GM21723 (cell line): ENCODE results near the gene WIPF2.
A peak's percentile ranks its signal among the peaks of the same experiment; 100 is the strongest.

Experiments used
- ATAC-seq: cut with Tn5 transposase; IDR thresholded peaks from one replicate; pipeline ENCODE4 v1.9.1; 2021; ENCODE audit warnings: mild to moderate bottlenecking, moderate library complexity; ENCODE audit not compliant: unreplicated experiment

Gene WIPF2, protein sequence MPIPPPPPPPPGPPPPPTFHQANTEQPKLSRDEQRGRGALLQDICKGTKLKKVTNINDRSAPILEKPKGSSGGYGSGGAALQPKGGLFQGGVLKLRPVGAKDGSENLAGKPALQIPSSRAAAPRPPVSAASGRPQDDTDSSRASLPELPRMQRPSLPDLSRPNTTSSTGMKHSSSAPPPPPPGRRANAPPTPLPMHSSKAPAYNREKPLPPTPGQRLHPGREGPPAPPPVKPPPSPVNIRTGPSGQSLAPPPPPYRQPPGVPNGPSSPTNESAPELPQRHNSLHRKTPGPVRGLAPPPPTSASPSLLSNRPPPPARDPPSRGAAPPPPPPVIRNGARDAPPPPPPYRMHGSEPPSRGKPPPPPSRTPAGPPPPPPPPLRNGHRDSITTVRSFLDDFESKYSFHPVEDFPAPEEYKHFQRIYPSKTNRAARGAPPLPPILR

DNA sequence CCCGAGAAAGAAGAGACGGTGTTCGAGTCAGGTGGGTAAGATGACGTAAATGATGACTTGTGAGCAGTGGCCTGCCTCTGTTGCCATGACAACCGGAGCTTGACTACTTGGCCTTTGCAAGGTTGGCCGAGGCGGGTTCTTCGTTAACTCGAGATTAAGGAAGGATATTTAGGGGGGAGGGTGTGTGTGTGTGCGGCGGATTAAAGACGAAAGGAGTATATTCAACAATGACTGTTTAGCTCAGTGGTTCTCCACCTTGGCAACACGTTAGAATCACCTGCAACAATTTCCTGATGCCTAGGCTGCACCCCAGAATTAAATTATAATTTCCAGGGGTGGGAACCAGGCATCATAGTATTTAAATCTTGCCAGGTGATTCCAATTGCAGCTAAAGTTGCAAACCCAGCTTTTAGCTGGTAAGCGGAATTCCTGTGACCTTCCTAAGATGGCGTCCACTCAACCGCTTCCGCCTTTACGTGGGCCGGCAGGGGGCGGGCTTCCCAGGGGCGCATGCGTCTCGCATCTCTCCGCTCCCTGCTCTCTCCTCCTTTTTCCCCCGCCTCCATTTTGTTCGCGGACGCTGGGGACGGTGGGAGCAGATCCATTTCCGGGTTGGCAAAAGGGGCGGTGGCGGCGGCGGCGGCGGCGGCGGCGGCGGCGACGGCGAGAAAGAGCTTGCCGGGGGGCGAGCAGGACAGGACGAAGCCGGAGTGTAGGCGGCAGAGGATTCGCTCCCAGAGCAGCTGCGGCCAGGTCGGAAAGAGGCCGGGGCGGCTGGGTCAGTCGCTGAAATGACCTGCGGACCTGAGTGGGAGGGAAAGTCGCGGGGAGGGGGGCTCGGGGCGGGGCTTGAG, at the start of gene WIPF2:
TSS of gene WIPF2 (plus strand) at position 565 of the 854 bp plus-strand sequence. CDS start 37,156 bp downstream, outside the sequence.
- peak; percentile 83 for ATAC-seq

DNA sequence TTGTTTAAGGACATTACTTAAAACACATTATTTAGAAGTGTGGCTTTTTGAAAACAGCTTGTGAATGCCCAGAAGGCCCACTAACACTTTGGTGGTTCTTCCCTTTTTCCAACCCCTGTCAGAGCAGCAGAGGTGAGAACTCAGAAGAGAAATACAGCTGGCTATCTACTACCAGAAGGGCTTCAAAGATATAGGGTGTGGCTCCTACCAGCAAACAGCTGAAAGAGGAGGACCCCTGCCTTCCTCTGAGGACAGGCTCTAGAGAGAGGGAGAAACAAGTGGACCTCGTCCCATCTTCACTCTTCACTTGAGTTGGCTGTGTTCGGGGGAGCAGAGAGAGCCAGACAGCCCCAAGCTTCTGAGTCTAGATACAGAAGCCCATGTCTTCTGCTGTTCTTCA, 48.8 kb upstream of the WIPF2 start:
- ATAC-seq, result no peak

DNA sequence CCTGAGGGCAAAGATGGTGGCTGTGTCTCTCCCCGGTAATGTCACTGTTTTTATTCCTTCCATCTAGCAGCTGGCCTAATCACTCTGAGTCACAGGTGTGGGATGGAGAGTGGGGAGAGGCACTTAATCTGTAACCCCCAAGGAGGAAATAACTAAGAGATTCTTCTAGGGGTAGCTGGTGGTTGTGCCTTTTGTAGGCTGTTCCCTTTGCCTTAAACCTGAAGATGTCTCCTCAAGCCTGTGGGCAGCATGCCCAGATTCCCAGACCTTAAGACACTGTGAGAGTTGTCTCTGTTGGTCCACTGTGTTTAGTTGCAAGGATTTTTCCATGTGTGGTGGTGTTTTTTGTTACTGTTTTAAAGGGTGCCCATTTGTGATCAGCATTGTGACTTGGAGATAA, 47.4 kb upstream of the WIPF2 start:
- ATAC-seq, result no peak

DNA sequence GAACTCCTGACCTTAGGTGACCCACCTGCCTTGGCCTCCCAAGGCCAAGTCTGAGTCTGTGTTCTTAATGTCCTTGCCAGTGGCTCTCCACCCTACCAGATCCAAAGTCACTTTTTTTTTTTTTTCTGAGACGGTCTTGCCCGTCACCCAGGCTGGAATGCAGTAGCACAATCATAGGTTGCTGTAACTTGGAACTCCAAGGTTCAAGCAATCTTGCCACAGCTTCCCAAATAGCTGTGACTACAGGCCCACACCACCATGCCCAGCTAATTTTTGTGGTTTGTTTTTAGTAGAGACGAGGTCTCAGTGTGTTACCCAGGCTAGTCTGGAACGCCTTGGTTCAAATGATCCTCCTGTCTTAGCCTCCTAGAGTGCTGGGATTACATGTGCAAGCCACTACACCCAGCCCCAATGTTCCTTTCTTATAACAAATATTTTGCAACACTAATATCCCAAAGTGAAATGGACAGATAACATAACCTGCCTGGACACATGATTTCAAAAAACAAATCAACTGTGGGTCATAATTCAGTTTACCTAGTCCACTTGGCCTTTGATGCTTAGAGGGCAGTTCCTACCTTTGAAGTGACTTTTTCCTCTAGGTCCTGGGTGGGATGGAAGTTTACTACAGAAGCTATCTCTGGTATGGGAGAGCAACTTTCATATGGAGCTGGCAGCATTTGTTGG, 45.9 kb upstream of the WIPF2 start:
- no peak for ATAC-seq

DNA sequence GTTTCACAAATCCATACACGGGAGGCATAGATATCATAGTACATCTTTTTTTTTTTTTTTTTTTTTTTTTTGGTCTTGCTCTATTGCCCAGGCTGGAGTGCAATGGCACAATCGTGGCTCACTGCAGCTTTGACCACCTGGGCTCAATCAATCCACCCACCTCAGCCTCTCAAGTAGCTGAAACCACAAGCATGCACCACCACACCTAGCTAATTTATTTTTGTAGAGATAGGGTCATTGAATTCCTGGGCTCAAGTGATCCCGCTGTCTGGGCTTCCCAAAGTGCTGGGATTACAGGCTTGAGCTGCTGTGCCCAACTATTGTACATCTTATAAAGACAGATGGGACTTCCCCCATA, 45.3 kb upstream of the WIPF2 start:
- no peak for ATAC-seq

DNA sequence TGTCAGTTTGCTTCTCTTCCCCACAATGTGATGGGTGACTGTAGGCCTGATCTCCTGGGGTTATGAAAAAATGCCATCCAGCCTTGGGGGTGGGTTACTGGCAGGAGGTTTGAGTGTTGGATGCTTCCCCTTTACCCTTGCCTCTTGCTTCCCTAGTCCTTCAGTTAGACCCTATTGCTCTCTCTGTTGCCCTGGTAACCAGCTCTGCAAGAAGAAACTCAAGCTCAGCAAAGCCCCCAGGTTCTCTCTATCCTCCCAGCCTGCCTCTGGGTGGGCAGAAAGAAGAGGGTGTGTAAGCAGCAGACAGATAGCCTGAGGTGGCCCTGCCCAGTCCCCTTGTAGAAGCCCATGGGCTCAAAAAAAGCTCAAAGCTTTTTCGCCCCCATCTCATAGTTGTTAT, 44.6 kb upstream of the WIPF2 start:
- no peak for ATAC-seq

DNA sequence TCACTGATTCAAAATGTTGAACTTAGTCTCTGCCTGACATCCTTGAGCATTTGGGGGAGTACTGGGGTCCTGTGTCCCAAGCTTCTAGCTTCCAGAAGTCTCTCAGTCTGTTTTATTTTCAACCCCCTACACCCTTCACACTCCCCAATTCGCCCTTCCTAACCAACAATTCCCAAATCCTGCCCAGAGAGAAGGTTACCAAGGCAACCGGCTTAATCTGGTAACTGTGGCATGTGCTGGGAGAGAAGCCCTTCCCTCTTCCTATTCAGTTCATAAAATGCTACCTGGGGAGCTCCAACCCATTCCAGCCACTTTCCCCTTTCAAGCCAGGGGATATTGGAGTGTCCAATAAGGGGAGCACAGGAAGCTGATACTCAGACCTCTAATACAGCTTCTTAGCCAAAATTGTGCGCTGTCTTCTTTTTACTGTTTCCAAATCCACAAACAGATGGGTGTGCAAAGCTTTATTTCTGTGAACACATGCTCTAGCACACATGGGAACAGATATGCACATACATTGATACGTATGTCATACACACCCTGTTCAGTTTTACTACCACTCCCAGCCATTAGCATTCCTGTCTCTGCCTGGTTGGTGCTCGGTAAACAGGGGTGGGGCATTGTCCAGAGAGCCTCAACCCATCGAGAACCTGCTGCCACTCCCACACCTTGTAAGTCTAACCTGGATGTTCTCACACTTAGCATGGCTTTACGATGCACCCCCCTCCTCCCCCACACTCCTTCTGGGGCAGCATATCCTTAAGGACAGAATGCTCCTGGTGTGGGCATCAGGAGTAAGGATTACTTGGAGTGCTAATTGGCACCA, 43.0 kb upstream of the WIPF2 start:
- ATAC-seq, result no peak

DNA sequence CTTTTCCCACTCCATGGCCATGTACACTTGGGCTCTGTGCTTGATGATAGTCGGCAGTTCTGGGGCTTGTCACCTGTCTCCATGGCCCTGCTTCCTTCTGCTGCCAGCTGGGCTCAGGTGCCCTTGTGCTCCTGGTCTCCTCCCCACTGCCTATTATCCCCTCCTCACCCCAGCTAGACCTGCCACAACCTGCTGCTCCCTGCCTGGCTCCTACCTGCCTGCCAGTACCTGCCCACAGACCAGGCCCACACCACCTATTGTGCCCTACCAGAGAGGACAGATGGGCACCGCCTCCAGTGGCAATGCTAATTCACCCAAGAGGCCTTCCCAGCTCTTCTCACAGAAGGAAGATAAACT, 42.4 kb upstream of the WIPF2 start:
- ATAC-seq, result no peak

DNA sequence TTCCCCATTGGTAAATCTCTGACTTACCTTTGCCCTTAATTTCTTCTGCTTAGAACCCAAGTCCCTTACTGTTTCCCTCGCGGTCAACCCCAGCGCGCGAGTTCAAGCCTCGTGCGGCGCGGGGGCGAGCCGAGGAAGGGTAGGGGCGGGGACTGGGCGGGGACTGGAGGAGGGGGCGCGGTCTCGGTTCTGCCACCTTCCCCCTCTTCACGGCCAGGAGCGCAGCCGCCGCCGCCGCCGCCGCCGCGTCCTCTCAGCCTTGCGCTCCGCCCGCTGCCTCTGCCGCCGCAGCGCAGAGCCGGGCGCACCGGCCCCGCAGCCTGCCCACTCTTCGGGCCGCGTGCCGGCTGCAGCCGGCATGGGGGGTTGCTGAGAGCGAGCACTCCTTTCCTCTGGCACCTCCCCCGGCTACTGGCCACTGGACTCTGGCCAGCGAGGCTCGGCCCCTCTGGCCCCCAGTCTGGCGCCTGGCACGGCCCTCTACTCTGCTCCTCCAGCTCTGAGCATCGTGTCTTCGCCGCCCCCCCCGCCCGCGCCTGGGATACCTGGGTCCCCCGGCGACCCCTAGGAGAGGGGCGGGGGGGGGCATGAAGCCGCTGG, 41.7 kb upstream of the WIPF2 start, which contains the start of gene RAPGEFL1:
TSS of gene RAPGEFL1 (plus strand) at position 196 of the 600 bp plus-strand sequence. CDS start at position 588, 392 bp downstream.
- ATAC-seq, result peak; percentile 61

DNA sequence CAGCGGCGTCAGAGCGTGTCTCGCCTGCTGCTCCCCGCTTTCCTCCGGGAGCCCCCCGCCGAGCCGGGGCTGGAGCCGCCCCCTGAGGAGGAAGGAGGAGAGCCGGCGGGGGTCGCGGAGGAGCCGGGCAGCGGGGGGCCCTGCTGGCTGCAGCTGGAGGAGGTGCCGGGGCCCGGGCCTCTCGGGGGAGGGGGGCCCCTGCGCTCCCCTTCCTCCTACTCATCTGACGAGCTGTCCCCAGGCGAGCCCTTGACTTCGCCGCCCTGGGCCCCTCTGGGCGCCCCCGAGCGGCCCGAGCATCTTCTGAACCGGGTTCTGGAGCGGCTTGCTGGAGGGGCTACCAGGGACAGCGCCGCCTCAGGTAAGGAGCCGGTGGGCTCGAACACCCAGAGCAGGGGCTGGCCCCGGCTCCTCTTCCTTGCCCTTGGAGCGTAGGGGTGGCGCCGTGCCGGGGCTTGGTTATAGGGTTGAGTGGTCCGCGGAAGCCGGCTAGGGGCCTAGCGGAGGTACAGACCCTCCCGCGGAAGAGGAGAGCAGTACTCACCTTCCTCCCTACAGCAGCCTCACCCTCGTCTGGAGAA, 41.0 kb upstream of the WIPF2 start:
- no peak for ATAC-seq

DNA sequence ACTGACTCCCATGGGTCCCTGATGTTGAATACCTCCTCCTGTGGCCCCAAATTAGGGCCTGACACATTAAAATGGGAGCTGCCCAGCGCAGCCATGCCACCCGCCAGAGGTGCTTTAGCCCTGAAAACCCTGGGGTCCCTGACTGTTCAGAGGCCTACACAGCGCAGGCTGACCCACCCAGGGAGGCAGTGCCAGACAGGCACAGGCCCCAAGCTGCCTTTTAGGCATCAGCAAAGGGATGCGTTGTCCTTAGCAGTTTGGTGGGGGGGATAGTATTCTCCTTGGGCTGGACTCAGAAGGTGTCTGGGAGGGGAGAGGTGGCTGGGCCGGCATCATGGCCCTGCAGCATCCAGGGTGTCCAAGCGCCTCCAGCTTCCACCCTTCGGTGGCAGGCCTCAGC, 40.4 kb upstream of the WIPF2 start:
- ATAC-seq, result no peak

DNA sequence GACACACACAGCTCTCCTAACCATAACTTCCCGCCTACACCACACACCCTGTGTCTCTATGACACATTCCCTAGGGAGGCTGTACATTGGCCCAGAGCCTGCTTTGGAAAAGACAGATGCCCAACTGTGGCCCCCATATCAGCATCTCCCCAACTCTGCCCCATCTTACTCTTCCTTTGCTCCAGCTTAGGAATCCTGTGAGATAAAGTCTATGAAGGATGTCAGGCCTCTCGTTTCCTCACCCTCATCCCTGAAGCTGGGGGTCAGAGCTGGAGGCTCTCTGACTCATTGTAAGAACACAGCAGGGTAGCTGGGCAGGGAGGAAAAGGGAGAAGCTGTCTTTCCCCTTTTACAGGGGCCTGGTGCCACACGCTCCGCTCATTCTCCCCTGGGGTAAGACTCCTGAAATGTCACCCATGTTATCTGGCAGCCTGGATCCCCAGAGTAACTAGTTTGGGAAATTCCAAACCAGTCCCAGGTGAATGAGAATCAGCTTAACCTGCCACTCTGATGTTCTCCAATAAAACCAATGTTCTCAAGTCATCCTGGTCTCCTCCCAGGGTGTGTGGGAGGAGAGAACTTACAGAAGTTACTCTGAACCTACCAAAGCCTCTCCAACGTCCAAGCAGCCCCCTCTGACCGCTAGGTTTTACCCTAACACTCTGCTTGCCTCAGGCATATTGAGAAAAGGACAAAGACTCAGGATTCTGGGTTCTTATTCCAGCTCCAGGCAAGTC, 39.0 kb upstream of the WIPF2 start:
- ATAC-seq, result no peak

DNA sequence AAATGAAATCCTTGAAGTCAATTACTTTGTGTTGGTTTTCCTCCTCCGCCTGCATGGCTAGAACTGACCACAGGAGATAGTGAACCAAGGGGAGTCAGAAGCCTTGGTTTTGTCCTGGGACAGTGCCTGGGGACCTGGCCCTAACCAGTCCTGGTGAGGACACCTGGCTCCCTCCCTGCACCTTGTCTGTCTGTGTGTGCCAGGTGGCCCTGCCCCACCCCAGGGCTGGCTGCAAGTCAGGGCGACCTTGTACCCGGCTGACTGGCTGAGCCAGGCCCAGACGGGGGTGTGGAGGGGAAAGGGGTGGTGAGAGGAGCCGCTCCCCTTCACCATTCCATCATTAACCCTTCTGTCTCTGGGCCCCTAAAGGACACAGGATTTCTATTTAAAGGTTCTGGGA, 38.4 kb upstream of the WIPF2 start:
- ATAC-seq, result no peak

DNA sequence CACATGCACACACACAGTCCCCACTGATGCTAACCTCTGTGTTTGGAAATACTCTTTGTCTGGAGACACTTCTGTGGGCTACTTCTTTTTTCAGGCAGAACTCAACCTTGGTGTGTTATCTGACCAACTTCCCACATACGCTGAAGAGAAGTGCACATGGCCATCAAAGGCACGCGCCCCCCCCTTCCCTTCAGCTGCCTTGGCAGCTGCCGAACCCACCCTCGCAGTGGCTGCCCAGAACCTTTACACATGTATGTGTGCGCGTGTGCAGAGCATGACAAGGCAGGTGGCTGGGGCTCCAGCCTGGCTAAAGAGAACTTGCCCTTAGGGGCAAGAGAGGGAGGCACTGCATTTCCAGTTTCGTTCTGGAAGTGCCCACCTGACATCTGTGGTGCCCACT, 37.9 kb upstream of the WIPF2 start:
- ATAC-seq, result no peak

DNA sequence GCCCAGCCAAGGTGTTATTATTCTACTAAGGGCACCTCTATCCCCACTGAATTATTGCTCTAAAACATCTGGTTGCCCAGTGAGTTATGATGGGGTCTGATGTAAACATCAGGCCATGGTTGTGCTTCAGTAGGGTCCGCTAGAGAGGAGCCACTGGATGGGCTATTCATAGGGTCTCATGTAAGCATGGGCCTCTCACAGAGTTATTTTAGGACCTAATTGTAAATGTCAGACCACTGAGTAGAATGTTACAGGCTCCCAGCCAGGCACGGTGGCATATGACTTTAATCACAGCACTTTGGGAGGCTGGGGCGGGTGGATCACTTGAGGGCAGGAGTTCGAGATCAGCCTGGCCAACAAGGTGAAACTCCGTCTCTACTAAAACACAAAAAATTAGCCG, 36.5 kb upstream of the WIPF2 start:
- ATAC-seq, result no peak

DNA sequence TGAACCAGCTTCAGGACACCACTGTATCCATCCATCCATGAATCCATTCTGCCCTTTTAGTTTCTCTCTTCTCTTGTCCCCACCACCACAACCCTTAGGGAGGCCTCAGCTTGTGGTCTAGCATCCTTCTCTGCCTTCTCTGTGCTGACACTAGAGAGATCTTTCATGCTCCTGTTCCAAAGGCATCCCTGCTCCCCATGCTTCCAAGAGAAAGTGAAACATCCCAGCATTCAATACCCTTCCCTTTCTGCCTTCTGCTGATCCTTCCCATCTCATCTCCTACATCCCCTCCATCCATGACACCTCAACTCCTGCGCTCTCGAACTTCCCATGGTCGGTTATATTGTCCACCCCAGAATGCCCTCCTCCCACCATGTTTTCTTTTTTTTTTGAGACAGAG, 31.9 kb upstream of the WIPF2 start:
- no peak for ATAC-seq

DNA sequence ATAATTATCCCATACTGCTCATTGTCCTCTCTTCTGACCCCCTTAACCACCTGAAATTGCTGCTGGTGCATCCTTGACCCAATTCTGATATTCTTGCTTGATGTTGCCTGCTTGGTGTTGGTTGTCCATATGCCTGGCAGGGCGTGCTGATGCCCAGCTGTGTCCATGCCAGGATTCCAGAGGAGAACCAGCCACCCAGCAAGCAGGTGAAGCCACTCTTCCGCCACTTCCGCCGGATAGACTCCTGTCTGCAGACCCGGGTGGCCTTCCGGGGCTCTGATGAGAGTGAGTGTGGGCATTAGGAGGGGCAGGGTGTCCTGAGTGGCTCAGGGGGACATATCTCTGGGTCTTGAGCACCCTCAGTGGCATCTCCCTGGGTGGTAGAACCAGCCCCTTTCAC, 30.4 kb upstream of the WIPF2 start:
- no peak for ATAC-seq

DNA sequence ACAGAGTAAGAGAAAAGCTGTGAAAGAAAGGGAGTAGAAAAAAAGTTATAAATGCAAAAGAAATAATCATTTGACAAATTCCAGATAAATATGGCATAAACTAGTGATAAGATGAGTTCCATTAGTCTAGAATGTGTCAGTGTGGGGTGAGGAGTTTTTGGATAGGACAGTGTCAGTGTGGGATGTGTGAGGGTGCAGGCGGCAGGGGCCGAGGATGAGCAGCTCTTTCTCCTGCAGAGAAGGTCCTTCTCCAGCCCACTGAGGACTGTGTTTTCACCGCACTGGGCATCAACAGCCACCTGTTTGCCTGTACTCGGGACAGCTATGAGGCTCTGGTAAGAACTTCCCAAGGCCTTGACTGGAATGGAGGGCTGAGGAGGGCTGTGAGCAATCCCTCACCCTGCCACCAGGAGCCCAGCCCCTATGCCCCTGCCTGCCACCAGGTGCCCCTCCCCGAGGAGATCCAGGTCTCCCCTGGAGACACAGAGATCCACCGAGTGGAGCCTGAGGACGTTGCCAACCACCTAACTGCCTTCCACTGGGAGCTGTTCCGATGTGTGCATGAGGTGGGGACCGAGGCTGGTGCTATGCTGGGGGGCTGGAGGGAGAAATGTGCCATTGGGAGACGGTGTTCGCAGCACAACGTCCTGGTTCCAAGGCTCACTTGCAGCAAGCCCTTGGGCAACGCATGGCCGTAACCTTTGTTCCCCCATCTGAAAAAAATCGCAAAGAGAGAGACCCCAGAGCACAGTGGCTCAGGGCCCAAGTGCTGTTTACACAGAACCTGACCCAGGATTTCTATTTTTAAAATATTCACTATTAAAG, 28.7 kb upstream of the WIPF2 start:
- ATAC-seq, result no peak
